ENCODE data around the gene PNMT. TPM values are rescaled to one million over a fixed set of nuclear protein-coding genes. Genes with fewer than 3 reads are reported as not detected.

Gene PNMT
- total RNA-seq, 4 donors from 2014 or later, result 1.1 to 3.3 (median 1.2) TPM; not detected in 1

- no peaks in the 10 kb centered on the region for H3K36me3 ChIP-seq
- peak overlapping the region; percentile 90 to 97 (median 92) for H3K27ac ChIP-seq
- DNase-seq, result no peak
- peak overlapping the region; percentile 13 to 91 (median 70) for H3K4me3 ChIP-seq (replicated peaks in 1 of 3)
- intact Hi-C loops (cut with DNase I), result no loop called here
- 13 to 23% methylated on average over 10 of the region's 10 CpGs for WGBS, 2 donors
- peaks cover 47 to 55% of the 10 kb centered on the region in 2 donors for H3K4me1 ChIP-seq
- H3K9me3 ChIP-seq, result no peaks in the 10 kb centered on the region
- no peak for TF ChIP-seq CTCF (IDR thresholded peaks at IDR 0.05)
- no peak for TF ChIP-seq POLR2A (IDR thresholded peaks at IDR 0.05)
- no peaks in the 10 kb centered on the region for H3K27me3 ChIP-seq
Measured at GRCh38 chr17:39701012-39701783, 32.9 kb downstream of the PNMT start.

GRCh38 chr17:39701784-39702422 lies 33.6 kb downstream of the PNMT start:
- peaks cover 55 to 62% of the 10 kb centered on the region in 2 donors for H3K4me1 ChIP-seq
- no peaks in the 10 kb centered on the region for H3K9me3 ChIP-seq
- H3K36me3 ChIP-seq, result no peaks in the 10 kb centered on the region
- DNase-seq, result no peak
- TF ChIP-seq POLR2A (IDR thresholded peaks at IDR 0.05) (no peak), CTCF (IDR thresholded peaks at IDR 0.05) (no peak)
- peak overlapping the region in 2 of 3 donors; percentile 90 to 97 for H3K27ac ChIP-seq
- WGBS, 2 donors, result 67 to 79% methylated on average over 4 of the region's 4 CpGs
- no peaks in the 10 kb centered on the region for H3K27me3 ChIP-seq
- peak overlapping the region in 1 of 3 donors; percentile 91 for H3K4me3 ChIP-seq (replicated peaks in 1 of 3)
- intact Hi-C loops (cut with DNase I), result no loop called here

- TF ChIP-seq POLR2A (IDR thresholded peaks at IDR 0.05) (peak in 1 of 2 donors; percentile 39), CTCF (IDR thresholded peaks at IDR 0.05) (no peak)
- WGBS, 2 donors, result 38 to 43% methylated on average over 9 to 11 of the region's 12 CpGs
- H3K4me1 ChIP-seq, result peaks cover 61 to 73% of the 10 kb centered on the region in 2 donors
- H3K27ac ChIP-seq, result peak overlapping the region; percentile 72 to 97 (median 90)
- no peaks in the 10 kb centered on the region for H3K27me3 ChIP-seq
- DNase-seq, result peak; percentile 57 to 59
- intact Hi-C loops (cut with DNase I), result no loop called here
- peaks cover under 1 to 4% of the 10 kb centered on the region in 2 donors for H3K36me3 ChIP-seq
- no peaks in the 10 kb centered on the region for H3K9me3 ChIP-seq
- H3K4me3 ChIP-seq (replicated peaks in 1 of 3), result no peak overlapping the region
Measured at GRCh38 chr17:39702901-39703893, 34.9 kb downstream of the PNMT start.

GRCh38 chr17:39703913-39704312 lies 35.7 kb downstream of the PNMT start:
- no peak overlapping the region for H3K4me3 ChIP-seq (replicated peaks in 1 of 3)
- peaks cover 61 to 73% of the 10 kb centered on the region in 2 donors for H3K4me1 ChIP-seq
- no peak for DNase-seq
- H3K27ac ChIP-seq, result peak overlapping the region; percentile 72 to 97 (median 90)
- TF ChIP-seq CTCF (IDR thresholded peaks at IDR 0.05) (no peak), POLR2A (IDR thresholded peaks at IDR 0.05) (no peak)
- WGBS, 2 donors, result 86 to 95% methylated on average over 5 of the region's 5 CpGs
- intact Hi-C loops (cut with DNase I), result no loop called here
- H3K36me3 ChIP-seq, result peaks cover 7 to 11% of the 10 kb centered on the region in 2 donors
- H3K9me3 ChIP-seq, result no peaks in the 10 kb centered on the region
- no peaks in the 10 kb centered on the region for H3K27me3 ChIP-seq

All from thyroid gland (tissue), 4 donors.